OCI-LY3 (cell line): ENCODE data around the gene TMOD4.

Source experiments
- H2AFZ ChIP-seq: fragments of 200-600, 300-600 bp; shearing (Covaris generic); 2 replicates; pipeline ENCODE4 v1.6.0; 2014; ENCODE audit warnings: antibody characterized with exemption, low read depth, low read length
- H3K27ac ChIP-seq: fragments of 200-600, 300-600 bp; sonication (generic); 2 replicates; pipeline ENCODE4 v1.5.1; 2014; ENCODE audit warnings: mild to moderate bottlenecking, low read length, moderate library complexity, mixed read lengths
- H3K27me3 ChIP-seq: fragments of 200-600, 300-600 bp; sonication (generic); 2 replicates; pipeline ENCODE4 v1.6.1; 2014; ENCODE audit warnings: low read depth, low read length, mixed read lengths
- H3K36me3 ChIP-seq: fragments of 200-600, 300-600 bp; sonication (generic); replicated peaks from 2 replicates; pipeline ENCODE3; 2014; ENCODE audit warnings: low read depth, low read length, mixed read lengths
- H3K4me1 ChIP-seq: fragments of 300-600, 200-600 bp; sonication (generic); 2 replicates; pipeline ENCODE4 v1.6.1; 2014; ENCODE audit warnings: low read length, mixed read lengths
- H3K4me2 ChIP-seq: fragments of 200-600, 300-600 bp; sonication (generic); 2 replicates; pipeline ENCODE4 v1.6.1; 2014; ENCODE audit warnings: low read length, mixed read lengths
- H3K4me3 ChIP-seq: fragments of 300-600, 200-600 bp; sonication (generic); 2 replicates; pipeline ENCODE4 v1.5.1; 2014; ENCODE audit warnings: antibody characterized with exemption, mild to moderate bottlenecking, low read length, moderate library complexity
- H3K79me2 ChIP-seq: fragments of 300-600, 200-600 bp; shearing (Covaris generic); 2 replicates; pipeline ENCODE4 v1.6.1; 2014; ENCODE audit warnings: mild to moderate bottlenecking, low read length, mixed read lengths
- H3K9ac ChIP-seq: fragments of 300-600, 200-600 bp; shearing (Covaris generic); 2 replicates; pipeline ENCODE4 v1.6.0; 2014; ENCODE audit warnings: mild to moderate bottlenecking, low read length, moderate library complexity
- H3K9me3 ChIP-seq: fragments of 200-600, 300-600 bp; shearing (Covaris generic); 2 replicates; pipeline ENCODE4 v1.6.1; 2014; ENCODE audit warnings: low read length, mixed read lengths; ENCODE audit not compliant: insufficient read depth
- H4K20me1 ChIP-seq: fragments of 200-600, 300-600 bp; sonication (generic); 2 replicates; pipeline ENCODE4 v1.6.1; 2016; ENCODE audit warnings: low read length, mixed read lengths; ENCODE audit not compliant: insufficient read depth
- EZH2phosphoT487 ChIP-seq: fragments of 200-600 bp; shearing (Covaris generic); IDR thresholded peaks from 2 replicates; pipeline ENCODE4 v1.6.1; 2018; ENCODE audit warnings: antibody characterized with exemption, mixed run types, low read depth
- TF ChIP-seq, protein P1 (sequence below): fragments of 200-600, 300-600 bp; sonication (generic); IDR thresholded peaks from 2 replicates; pipeline ENCODE4 v1.5.1; 2014; ENCODE audit warnings: antibody characterized with exemption, low read length, low read depth

TMOD4 gene

DNA sequence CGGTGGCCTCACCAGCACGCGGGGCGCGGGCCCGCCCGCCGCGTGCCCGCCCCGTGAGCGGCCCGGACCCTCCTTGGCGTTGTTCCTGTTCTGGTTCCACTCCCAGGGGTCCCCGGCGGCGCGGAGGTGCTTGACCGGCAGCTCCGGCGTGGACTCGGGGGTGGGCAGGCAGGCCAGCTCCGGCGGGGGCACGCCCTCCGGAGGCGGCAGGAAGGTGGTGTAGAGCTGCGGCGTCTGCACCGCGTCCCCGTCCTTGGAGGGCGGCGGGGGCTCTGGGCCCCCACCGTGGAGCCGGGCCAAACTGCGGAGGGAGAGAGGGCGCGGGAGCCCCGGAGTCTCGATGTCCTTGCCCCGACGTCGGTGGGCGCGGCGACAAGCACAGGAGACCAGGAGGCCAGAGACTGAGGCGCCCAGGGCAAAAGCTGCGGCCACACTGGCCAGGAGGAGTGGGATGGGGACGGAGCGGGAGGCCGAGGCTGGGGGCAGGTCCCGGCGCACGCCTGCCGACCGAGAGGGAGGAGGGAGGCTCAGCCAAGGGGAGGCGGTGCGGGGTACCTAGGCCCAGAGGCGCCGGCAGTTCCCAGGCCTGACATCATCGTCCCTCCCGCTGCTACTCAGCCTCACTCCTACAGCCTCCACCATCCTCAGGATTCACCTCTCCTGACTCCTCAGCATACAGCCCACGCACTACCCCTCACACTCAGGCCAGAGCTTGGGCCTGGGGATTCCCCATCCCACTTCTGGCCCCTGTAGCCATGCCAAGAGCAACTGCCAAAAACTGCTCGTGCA, 42.6 kb downstream of the TMOD4 start:
- H2AFZ ChIP-seq, result no peak overlapping the region

DNA sequence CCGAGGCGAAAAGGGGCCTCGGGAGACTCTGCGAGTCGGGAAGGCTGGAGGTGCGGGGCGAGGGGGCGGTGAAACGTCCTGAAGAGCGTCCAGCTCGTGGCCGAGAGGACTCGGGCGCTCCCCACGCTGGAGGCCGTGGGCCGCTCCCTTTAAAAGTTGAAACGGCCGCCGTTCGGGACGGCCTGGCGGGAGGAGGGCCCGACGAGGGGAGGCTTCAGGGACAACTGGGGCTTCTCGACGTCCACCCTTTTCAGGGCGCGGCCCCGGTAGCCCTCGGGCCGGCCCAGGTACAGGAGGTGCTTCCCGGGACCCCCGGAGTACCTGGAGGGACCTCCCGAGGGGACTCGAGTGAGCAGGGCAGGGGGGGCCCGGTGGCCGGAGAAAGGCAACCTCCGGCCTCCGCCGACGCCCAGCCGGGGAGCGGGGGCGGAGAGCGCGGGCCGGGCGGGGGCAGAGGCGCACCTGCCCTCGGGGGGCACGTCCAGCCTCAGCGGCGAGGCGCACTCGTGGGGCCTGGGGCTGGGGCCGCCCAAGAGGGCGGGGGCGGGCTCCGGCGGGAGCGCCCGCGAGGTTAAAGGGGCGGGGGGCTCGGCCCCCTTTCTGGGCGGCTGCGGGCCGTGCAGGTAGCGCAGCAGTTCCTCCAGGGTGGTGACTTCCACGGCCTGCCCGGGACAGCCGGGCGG, 43.3 kb downstream of the TMOD4 start:
- Histone ChIP-seq H3K9ac (no peak overlapping the region), H3K27ac (no peak overlapping the region), H3K27me3 (no peaks in the 10 kb centered on the region), H3K36me3 (no peaks in the 10 kb centered on the region), H3K4me1 (no peaks in the 10 kb centered on the region), H4K20me1 (no peaks in the 10 kb centered on the region), H3K4me2 (no peak overlapping the region), H3K79me2 (no peaks in the 10 kb centered on the region), H3K9me3 (no peaks in the 10 kb centered on the region), H2AFZ (no peak overlapping the region), H3K4me3 (no peak overlapping the region)
- no peak for TF ChIP-seq EZH2phosphoT487
- TF ChIP-seq, protein P1, sequence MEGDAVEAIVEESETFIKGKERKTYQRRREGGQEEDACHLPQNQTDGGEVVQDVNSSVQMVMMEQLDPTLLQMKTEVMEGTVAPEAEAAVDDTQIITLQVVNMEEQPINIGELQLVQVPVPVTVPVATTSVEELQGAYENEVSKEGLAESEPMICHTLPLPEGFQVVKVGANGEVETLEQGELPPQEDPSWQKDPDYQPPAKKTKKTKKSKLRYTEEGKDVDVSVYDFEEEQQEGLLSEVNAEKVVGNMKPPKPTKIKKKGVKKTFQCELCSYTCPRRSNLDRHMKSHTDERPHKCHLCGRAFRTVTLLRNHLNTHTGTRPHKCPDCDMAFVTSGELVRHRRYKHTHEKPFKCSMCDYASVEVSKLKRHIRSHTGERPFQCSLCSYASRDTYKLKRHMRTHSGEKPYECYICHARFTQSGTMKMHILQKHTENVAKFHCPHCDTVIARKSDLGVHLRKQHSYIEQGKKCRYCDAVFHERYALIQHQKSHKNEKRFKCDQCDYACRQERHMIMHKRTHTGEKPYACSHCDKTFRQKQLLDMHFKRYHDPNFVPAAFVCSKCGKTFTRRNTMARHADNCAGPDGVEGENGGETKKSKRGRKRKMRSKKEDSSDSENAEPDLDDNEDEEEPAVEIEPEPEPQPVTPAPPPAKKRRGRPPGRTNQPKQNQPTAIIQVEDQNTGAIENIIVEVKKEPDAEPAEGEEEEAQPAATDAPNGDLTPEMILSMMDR, result no peak

More for the DNA sequence above, 42.6 kb downstream of the TMOD4 start:
- no peak overlapping the region for H3K9ac ChIP-seq
- no peak overlapping the region for H3K4me2 ChIP-seq
- H3K4me3 ChIP-seq, result no peak overlapping the region
- no peak overlapping the region for H3K27ac ChIP-seq
- H3K36me3 ChIP-seq, result no peaks in the 10 kb centered on the region
- H4K20me1 ChIP-seq, result no peaks in the 10 kb centered on the region
- H3K79me2 ChIP-seq, result no peaks in the 10 kb centered on the region
- no peaks in the 10 kb centered on the region for H3K4me1 ChIP-seq
- H3K9me3 ChIP-seq, result no peaks in the 10 kb centered on the region
- TF ChIP-seq, protein P1, result no peak
- TF ChIP-seq EZH2phosphoT487, result no peak
- no peaks in the 10 kb centered on the region for H3K27me3 ChIP-seq

DNA sequence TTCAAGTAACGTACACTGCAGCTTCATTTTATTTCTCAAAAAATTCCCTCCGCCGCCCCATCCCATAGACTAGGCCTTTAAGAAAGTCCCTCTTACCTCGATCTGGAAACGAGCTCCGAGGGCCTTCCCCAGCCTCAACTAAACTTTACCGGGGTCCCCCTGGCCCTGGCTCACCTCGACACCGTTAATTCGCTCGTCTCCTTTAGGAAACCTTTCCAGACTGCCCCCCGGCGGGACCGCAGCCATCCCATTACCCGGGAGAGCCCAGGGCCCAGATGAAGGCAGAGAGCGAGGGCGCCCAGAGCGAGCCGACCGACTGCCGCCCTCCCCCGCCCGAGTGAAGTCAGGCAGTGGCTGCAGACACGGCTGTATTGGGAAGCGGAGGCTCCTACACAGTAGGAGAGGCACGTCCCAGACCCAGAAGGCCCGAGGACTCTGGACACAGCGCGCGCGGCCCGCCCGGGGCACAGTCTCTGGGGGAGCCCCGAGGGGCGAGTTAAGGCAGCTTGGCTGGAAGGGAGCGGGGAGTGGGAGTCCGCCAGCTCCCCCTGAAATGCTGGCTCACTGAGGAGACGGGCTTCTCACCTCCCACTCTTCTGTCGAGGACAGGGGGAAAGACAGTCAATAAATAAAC, 44.0 kb downstream of the TMOD4 start:
- H3K27ac ChIP-seq, result no peak overlapping the region
- H3K4me2 ChIP-seq, result no peak overlapping the region
- H3K79me2 ChIP-seq, result no peaks in the 10 kb centered on the region
- TF ChIP-seq, protein P1, result no peak
- no peak for TF ChIP-seq EZH2phosphoT487
- no peaks in the 10 kb centered on the region for H3K27me3 ChIP-seq
- no peaks in the 10 kb centered on the region for H4K20me1 ChIP-seq
- H3K9ac ChIP-seq, result no peak overlapping the region
- H3K4me3 ChIP-seq, result no peak overlapping the region
- no peaks in the 10 kb centered on the region for H3K36me3 ChIP-seq
- H2AFZ ChIP-seq, result no peak overlapping the region
- no peaks in the 10 kb centered on the region for H3K9me3 ChIP-seq
- no peaks in the 10 kb centered on the region for H3K4me1 ChIP-seq

DNA sequence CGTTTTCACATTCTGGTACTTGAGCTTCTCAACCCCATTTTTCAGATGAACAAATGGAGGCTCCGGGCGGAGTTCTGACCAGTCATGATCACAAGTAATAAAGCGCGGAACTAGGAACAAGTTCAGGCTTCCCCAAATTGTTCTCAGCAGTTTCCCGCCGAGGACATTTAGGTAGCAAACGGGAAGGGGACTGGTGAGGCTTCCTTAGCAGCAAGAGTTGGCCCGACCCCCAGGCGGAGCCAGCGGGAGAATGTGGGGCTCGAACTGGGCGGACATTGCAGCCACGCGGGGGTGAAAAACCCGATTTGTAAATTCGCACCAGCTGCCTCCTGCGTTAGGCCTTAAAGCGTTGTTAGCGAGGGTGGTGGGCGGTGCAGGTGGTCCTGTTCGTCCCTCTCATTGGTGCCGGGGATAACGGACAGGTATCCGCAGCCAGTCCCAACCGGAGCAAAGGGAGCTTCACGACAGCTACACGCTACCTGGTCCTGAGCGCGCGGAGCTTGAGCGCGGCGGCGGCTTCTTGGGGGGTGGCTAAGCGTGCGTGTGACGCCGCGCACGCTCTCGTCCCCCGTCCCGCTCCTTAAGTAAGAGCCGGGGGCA, 44.7 kb downstream of the TMOD4 start:
- H3K4me3 ChIP-seq, result no peak overlapping the region
- H3K36me3 ChIP-seq, result no peaks in the 10 kb centered on the region
- no peaks in the 10 kb centered on the region for H3K27me3 ChIP-seq
- no peak overlapping the region for H2AFZ ChIP-seq
- H4K20me1 ChIP-seq, result no peaks in the 10 kb centered on the region
- no peak overlapping the region for H3K27ac ChIP-seq
- no peaks in the 10 kb centered on the region for H3K4me1 ChIP-seq
- no peak for TF ChIP-seq EZH2phosphoT487
- TF ChIP-seq, protein P1, result no peak
- no peak overlapping the region for H3K4me2 ChIP-seq
- H3K9me3 ChIP-seq, result no peaks in the 10 kb centered on the region
- no peak overlapping the region for H3K9ac ChIP-seq
- no peaks in the 10 kb centered on the region for H3K79me2 ChIP-seq
